D721Med (cell line): ENCODE results near the gene SLC41A2.

Experiments used
- DNase-seq: peaks from one replicate; pipeline ENCODE4 v3.0.0; 2011; ENCODE audit warnings: low spot score; ENCODE audit not compliant: insufficient read length
- FAIRE-seq: peaks from 2 replicates; lab custom pipeline; 2011; peaks lifted over from hg19 to GRCh38; lab: Jason Lieb, UNC
- CTCF ChIP-seq: IDR thresholded peaks from 2 replicates; pipeline ENCODE4 v1.5.1; 2012; ENCODE audit warnings: mild to moderate bottlenecking, control low read depth; ENCODE audit not compliant: insufficient read depth; ENCODE audit errors: missing control alignments

The SLC41A2 gene

GRCh38 chr12:104974626-104975290 is 16.7 kb upstream of the SLC41A2 start:
- FAIRE-seq (no peak), DNase-seq (no peak)
- TF ChIP-seq CTCF: no peak

GRCh38 chr12:104973250-104973649 is 15.2 kb upstream of the SLC41A2 start:
- FAIRE-seq (no peak), DNase-seq (no peak)
- TF ChIP-seq CTCF: no peak

- DNase-seq (no peak), FAIRE-seq (no peak)
Measured at GRCh38 chr12:104971306-104971705, 13.2 kb upstream of the SLC41A2 start.

GRCh38 chr12:104969343-104969742 is 11.3 kb upstream of the SLC41A2 start:
- no peak for FAIRE-seq
- TF ChIP-seq CTCF: no peak
- DNase-seq: no peak

More at GRCh38 chr12:104971306-104971705, 13.2 kb upstream of the SLC41A2 start:
- TF ChIP-seq CTCF: no peak

GRCh38 chr12:104966677-104967076 is 8.6 kb upstream of the SLC41A2 start:
- TF ChIP-seq CTCF: no peak
- no peak for DNase-seq
- no peak for FAIRE-seq

GRCh38 chr12:104964856-104965205 is 6.7 kb upstream of the SLC41A2 start:
- FAIRE-seq (no peak), DNase-seq (no peak)
- no peak for TF ChIP-seq CTCF

GRCh38 chr12:104964167-104964855 is 6.2 kb upstream of the SLC41A2 start:
- TF ChIP-seq CTCF: no peak
- DNase-seq: no peak
- no peak for FAIRE-seq
